ENCODE results near the gene MFNG. TPM values are rescaled to one million over a fixed set of nuclear protein-coding genes. Genes with fewer than 3 reads are reported as not detected.

The MFNG gene
- total and polyA plus RNA-seq, 7 donors = 8.0 to 33.9 (median 10.8) TPM

DNA sequence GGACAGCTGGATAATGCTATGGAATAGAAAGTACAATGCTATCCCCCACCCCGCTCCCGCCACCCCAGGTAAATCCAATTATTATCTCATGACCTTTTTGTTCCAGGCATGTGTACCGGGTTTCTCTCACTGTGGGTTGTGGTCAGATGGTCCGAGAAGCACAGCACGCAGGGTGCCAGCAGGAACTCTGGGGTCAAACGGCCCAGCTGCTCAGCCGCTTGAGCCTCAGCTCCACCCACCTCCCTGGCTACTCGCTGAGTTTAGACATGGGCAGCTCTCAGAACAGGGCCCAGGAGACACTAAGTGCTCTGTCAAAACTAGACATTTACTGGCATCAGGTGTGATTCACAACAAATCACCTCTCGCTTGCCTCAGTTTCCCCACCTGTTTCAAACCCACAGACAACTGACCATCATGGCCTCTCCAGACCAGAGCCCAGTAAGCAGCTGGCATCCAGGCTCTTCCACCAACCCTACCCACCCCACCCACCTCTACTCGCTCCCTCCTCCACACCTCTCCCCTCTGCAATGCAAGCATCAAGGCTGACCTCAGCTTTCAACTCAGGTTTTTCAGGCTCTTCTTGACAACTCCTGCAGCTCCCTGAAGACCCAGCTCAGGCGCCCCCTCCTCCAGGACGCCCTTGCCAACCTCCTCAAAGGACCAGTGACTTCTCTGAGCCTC is 13.0 kb upstream of the MFNG start:
- DNase-seq = no peak
- WGBS, 2 donors = 53 to 81% methylated on average over 12 of the region's 12 CpGs

GRCh38 chr22:37498289-37498909 is 12.2 kb upstream of the MFNG start:
- WGBS, 2 donors = 21 to 44% methylated on average over 15 of the region's 15 CpGs
- H3K4me3 ChIP-seq = no peak overlapping the region
- H3K27ac ChIP-seq = no peak overlapping the region
- no peak for TF ChIP-seq POLR2A (IDR thresholded peaks at IDR 0.05)
- peak in 2 of 4 experiments; percentile 10 to 29 for TF ChIP-seq CTCF (IDR thresholded peaks at IDR 0.05)
- H3K4me1 ChIP-seq = peaks cover 0 to 11% (median 0%) of the 10 kb centered on the region in 4 donors
- DNase-seq = no peak
- H3K36me3 ChIP-seq = no peaks in the 10 kb centered on the region
- intact Hi-C loops (cut with DNase I) = no loop called here
- no peaks in the 10 kb centered on the region for H3K9me3 ChIP-seq
- peaks cover 0 to 61% (median 23%) of the 10 kb centered on the region in 3 donors for H3K27me3 ChIP-seq

More for the DNA sequence above, 13.0 kb upstream of the MFNG start:
- H3K27me3 ChIP-seq = peaks cover 0 to 59% (median 23%) of the 10 kb centered on the region in 3 donors
- TF ChIP-seq POLR2AphosphoS5 (IDR thresholded peaks at IDR 0.05) (no peak), CTCF (IDR thresholded peaks at IDR 0.05) (no peak), EP300 (IDR thresholded peaks at IDR 0.05) (no peak), POLR2A (IDR thresholded peaks at IDR 0.05) (no peak)
- no peak overlapping the region for H3K27ac ChIP-seq
- H3K36me3 ChIP-seq = no peaks in the 10 kb centered on the region
- no peaks in the 10 kb centered on the region for H3K9me3 ChIP-seq
- no peak overlapping the region for H3K4me3 ChIP-seq
- intact Hi-C loops (cut with DNase I) = no loop called here
- H3K4me1 ChIP-seq = peaks cover 0 to 11% (median 0%) of the 10 kb centered on the region in 4 donors

- Histone ChIP-seq H3K27me3 (peaks cover 0 to 68% (median 23%) of the 10 kb centered on the region in 3 donors), H3K36me3 (no peaks in the 10 kb centered on the region), H3K4me1 (peaks cover 0 to 7% (median 0%) of the 10 kb centered on the region in 4 donors), H3K9me3 (no peaks in the 10 kb centered on the region), H3K4me3 (no peak overlapping the region), H3K27ac (no peak overlapping the region)
- WGBS, 2 donors = 87 to 88% methylated on average over 12 of the region's 12 CpGs
- DNase-seq = no peak
- intact Hi-C loops (cut with DNase I) = no loop called here
- TF ChIP-seq EP300 (IDR thresholded peaks at IDR 0.05) (no peak), CTCF (IDR thresholded peaks at IDR 0.05) (no peak), POLR2AphosphoS5 (IDR thresholded peaks at IDR 0.05) (no peak)
Measured at GRCh38 chr22:37497062-37497599, 10.9 kb upstream of the MFNG start.

- H3K9me3 ChIP-seq = no peaks in the 10 kb centered on the region
- WGBS, 2 donors = 88 to 91% methylated on average over 11 of the region's 11 CpGs
- H3K27ac ChIP-seq = no peak overlapping the region
Measured at GRCh38 chr22:37496651-37497050, 10.5 kb upstream of the MFNG start.

More at GRCh38 chr22:37496651-37497050, 10.5 kb upstream of the MFNG start:
- Histone ChIP-seq H3K36me3 (no peaks in the 10 kb centered on the region), H3K27me3 (peaks cover 0 to 70% (median 23%) of the 10 kb centered on the region in 3 donors), H3K4me1 (peaks cover 0 to 3% (median 0%) of the 10 kb centered on the region in 4 donors), H3K4me3 (no peak overlapping the region)
- no peak for TF ChIP-seq EP300 (IDR thresholded peaks at IDR 0.05)
- no peak for TF ChIP-seq POLR2AphosphoS5 (IDR thresholded peaks at IDR 0.05)
- no peak for TF ChIP-seq CTCF (IDR thresholded peaks at IDR 0.05)
- TF ChIP-seq POLR2A (IDR thresholded peaks at IDR 0.05) = no peak
- intact Hi-C loops (cut with DNase I) = no loop called here
- DNase-seq = no peak
